ENCODE measurements around the gene PDGFC.

The PDGFC gene

DNA sequence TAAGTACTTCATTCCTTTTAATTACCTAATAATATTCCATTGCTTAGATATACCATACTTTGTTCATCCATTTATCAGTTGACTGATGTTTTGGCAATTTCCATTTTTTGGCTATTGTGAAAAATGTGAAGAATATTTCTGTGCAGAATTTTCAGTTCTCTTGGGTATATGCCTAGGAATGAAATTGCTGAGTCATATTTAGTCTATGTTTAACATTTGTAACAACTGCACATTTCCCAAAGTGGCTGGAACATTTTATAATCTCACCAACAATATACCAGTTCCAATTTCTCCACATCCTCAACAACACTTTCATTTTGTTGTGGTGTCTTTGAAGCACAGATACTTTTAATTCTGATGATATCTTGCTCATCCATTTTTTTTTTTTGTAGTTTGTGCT lies 215.5 kb downstream of the PDGFC start:
- no peak overlapping the region for H3K23ac ChIP-seq (ENCODE audit: low read length)
- H3K27ac ChIP-seq (ENCODE audit: low read depth, low read length) = no peak overlapping the region
- H2BK120ac ChIP-seq (ENCODE audit: low read depth, low read length) = no peak overlapping the region
- no peak overlapping the region for H3K4me3 ChIP-seq (ENCODE audit: low read length)
- H4K5ac ChIP-seq (ENCODE audit: low read length) = no peak overlapping the region
- no peaks in the 10 kb centered on the region for H3K36me3 ChIP-seq (ENCODE audit: control insufficient read depth, insufficient read depth, low read length)
- no peak overlapping the region for H4K8ac ChIP-seq (ENCODE audit: low read depth, low read length)
- H3K4me2 ChIP-seq (ENCODE audit: low read length) = no peak overlapping the region
- H3K79me1 ChIP-seq (ENCODE audit: low read length) = no peaks in the 10 kb centered on the region
- H3K9ac ChIP-seq (ENCODE audit: low read length) = no peak overlapping the region
- H3K4ac ChIP-seq (ENCODE audit: low read depth, low read length) = no peak overlapping the region
- DNase-seq = no peak
- H2BK5ac ChIP-seq (ENCODE audit: low read length) = no peak overlapping the region
- H3K79me2 ChIP-seq (ENCODE audit: control insufficient read depth, insufficient read depth, low read length) = no peaks in the 10 kb centered on the region
- no peak overlapping the region for H2BK15ac ChIP-seq (replicated peaks; ENCODE audit: low read depth)
- H3K18ac ChIP-seq (ENCODE audit: low read length) = no peak overlapping the region
- no peaks in the 10 kb centered on the region for H3K27me3 ChIP-seq (ENCODE audit: insufficient read depth, low read length, poor library complexity)
- H3K4me1 ChIP-seq (ENCODE audit: control insufficient read depth, low read depth, low read length) = no peaks in the 10 kb centered on the region
- no peak overlapping the region for H2AK5ac ChIP-seq (ENCODE audit: low read length)
- H3K56ac ChIP-seq (ENCODE audit: low read length) = no peak overlapping the region

- Histone ChIP-seq H4K5ac (ENCODE audit: low read length) (no peak overlapping the region), H2BK5ac (ENCODE audit: low read length) (no peak overlapping the region), H3K18ac (ENCODE audit: low read length) (no peak overlapping the region), H3K79me1 (ENCODE audit: low read length) (no peaks in the 10 kb centered on the region), H3K9ac (ENCODE audit: low read length) (no peak overlapping the region), H2AK5ac (ENCODE audit: low read length) (no peak overlapping the region), H2BK15ac (replicated peaks; ENCODE audit: low read depth) (no peak overlapping the region), H2BK120ac (ENCODE audit: low read depth, low read length) (no peak overlapping the region), H3K56ac (ENCODE audit: low read length) (no peak overlapping the region), H3K27me3 (ENCODE audit: insufficient read depth, low read length, poor library complexity) (no peaks in the 10 kb centered on the region), H3K36me3 (ENCODE audit: control insufficient read depth, insufficient read depth, low read length) (no peaks in the 10 kb centered on the region), H3K27ac (ENCODE audit: low read depth, low read length) (no peak overlapping the region), H3K4ac (ENCODE audit: low read depth, low read length) (no peak overlapping the region), H3K4me2 (ENCODE audit: low read length) (no peak overlapping the region), H3K79me2 (ENCODE audit: control insufficient read depth, insufficient read depth, low read length) (no peaks in the 10 kb centered on the region), H3K4me1 (ENCODE audit: control insufficient read depth, low read depth, low read length) (no peaks in the 10 kb centered on the region), H3K23ac (ENCODE audit: low read length) (no peak overlapping the region), H4K8ac (ENCODE audit: low read depth, low read length) (no peak overlapping the region), H3K4me3 (ENCODE audit: low read length) (no peak overlapping the region)
- WGBS (ENCODE audit: extremely low coverage, insufficient coverage, low lambda C conversion rate) = no CpG with 5 or more reads among the region's 5 CpGs
- DNase-seq = no peak
Measured at GRCh38 chr4:156754832-156755570, 216.6 kb downstream of the PDGFC start.

DNA sequence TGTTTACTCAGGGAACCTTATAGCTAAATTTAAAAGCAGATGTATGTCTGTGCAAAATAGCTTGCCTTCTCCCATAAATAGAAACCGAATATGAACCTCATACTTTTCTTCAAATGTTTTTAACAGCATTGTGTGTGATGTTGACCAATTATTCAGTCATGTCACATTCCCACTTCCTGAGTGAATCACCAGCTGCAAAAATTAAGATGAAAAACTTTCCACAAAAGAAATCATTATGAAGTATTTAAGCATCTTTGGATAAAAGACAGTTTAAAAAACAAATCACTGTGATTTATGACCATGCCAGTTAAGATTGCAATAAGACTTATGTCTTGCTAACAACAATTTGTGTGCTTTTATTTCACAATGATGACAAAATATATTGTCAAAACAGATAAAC lies 220.1 kb downstream of the PDGFC start:
- no peak overlapping the region for H2BK120ac ChIP-seq (ENCODE audit: low read depth, low read length)
- no peak overlapping the region for H3K23ac ChIP-seq (ENCODE audit: low read length)
- no peak overlapping the region for H2AK5ac ChIP-seq (ENCODE audit: low read length)
- H2BK5ac ChIP-seq (ENCODE audit: low read length) = no peak overlapping the region
- no CpG with 5 or more reads among the region's 1 CpG for WGBS (ENCODE audit: extremely low coverage, insufficient coverage, low lambda C conversion rate)
- no peak overlapping the region for H4K5ac ChIP-seq (ENCODE audit: low read length)
- no peak overlapping the region for H3K4ac ChIP-seq (ENCODE audit: low read depth, low read length)
- H2BK15ac ChIP-seq (replicated peaks; ENCODE audit: low read depth) = no peak overlapping the region
- no peaks in the 10 kb centered on the region for H3K27me3 ChIP-seq (ENCODE audit: insufficient read depth, low read length, poor library complexity)
- H3K4me1 ChIP-seq (ENCODE audit: control insufficient read depth, low read depth, low read length) = no peaks in the 10 kb centered on the region
- H3K27ac ChIP-seq (ENCODE audit: low read depth, low read length) = no peak overlapping the region
- no peak overlapping the region for H3K18ac ChIP-seq (ENCODE audit: low read length)
- no peak overlapping the region for H4K8ac ChIP-seq (ENCODE audit: low read depth, low read length)
- no peak overlapping the region for H3K4me2 ChIP-seq (ENCODE audit: low read length)
- H3K9ac ChIP-seq (ENCODE audit: low read length) = no peak overlapping the region
- no peak for DNase-seq
- H3K79me2 ChIP-seq (ENCODE audit: control insufficient read depth, insufficient read depth, low read length) = no peaks in the 10 kb centered on the region
- H3K56ac ChIP-seq (ENCODE audit: low read length) = no peak overlapping the region
- H3K4me3 ChIP-seq (ENCODE audit: low read length) = no peak overlapping the region
- H3K79me1 ChIP-seq (ENCODE audit: low read length) = no peaks in the 10 kb centered on the region
- no peaks in the 10 kb centered on the region for H3K36me3 ChIP-seq (ENCODE audit: control insufficient read depth, insufficient read depth, low read length)

- H3K4me3 ChIP-seq (ENCODE audit: low read length) = no peak overlapping the region
- WGBS (ENCODE audit: extremely low coverage, insufficient coverage, low lambda C conversion rate) = no CpG with 5 or more reads among the region's 5 CpGs
- H3K56ac ChIP-seq (ENCODE audit: low read length) = no peak overlapping the region
- no peak overlapping the region for H3K9ac ChIP-seq (ENCODE audit: low read length)
- no peaks in the 10 kb centered on the region for H3K4me1 ChIP-seq (ENCODE audit: control insufficient read depth, low read depth, low read length)
- no peak overlapping the region for H2AK5ac ChIP-seq (ENCODE audit: low read length)
- no peak overlapping the region for H2BK5ac ChIP-seq (ENCODE audit: low read length)
- DNase-seq = peak; percentile 14
- no peak overlapping the region for H3K23ac ChIP-seq (ENCODE audit: low read length)
- no peak overlapping the region for H2BK120ac ChIP-seq (ENCODE audit: low read depth, low read length)
- no peaks in the 10 kb centered on the region for H3K36me3 ChIP-seq (ENCODE audit: control insufficient read depth, insufficient read depth, low read length)
- no peak overlapping the region for H3K18ac ChIP-seq (ENCODE audit: low read length)
- no peak overlapping the region for H3K27ac ChIP-seq (ENCODE audit: low read depth, low read length)
- no peaks in the 10 kb centered on the region for H3K79me1 ChIP-seq (ENCODE audit: low read length)
- H4K8ac ChIP-seq (ENCODE audit: low read depth, low read length) = no peak overlapping the region
- H3K27me3 ChIP-seq (ENCODE audit: insufficient read depth, low read length, poor library complexity) = no peaks in the 10 kb centered on the region
- no peak overlapping the region for H3K4me2 ChIP-seq (ENCODE audit: low read length)
- no peak overlapping the region for H4K5ac ChIP-seq (ENCODE audit: low read length)
- H3K79me2 ChIP-seq (ENCODE audit: control insufficient read depth, insufficient read depth, low read length) = no peaks in the 10 kb centered on the region
- no peak overlapping the region for H3K4ac ChIP-seq (ENCODE audit: low read depth, low read length)
- H2BK15ac ChIP-seq (replicated peaks; ENCODE audit: low read depth) = no peak overlapping the region
Measured at GRCh38 chr4:156749426-156750403, 221.9 kb downstream of the PDGFC start.

GRCh38 chr4:156746111-156746510 lies 225.5 kb downstream of the PDGFC start:
- no CpG with 5 or more reads among the region's 6 CpGs for WGBS (ENCODE audit: extremely low coverage, insufficient coverage, low lambda C conversion rate)
- no peak overlapping the region for H2BK120ac ChIP-seq (ENCODE audit: low read depth, low read length)
- H3K9ac ChIP-seq (ENCODE audit: low read length) = no peak overlapping the region
- no peaks in the 10 kb centered on the region for H3K79me1 ChIP-seq (ENCODE audit: low read length)
- H4K8ac ChIP-seq (ENCODE audit: low read depth, low read length) = no peak overlapping the region
- DNase-seq = no peak
- H2BK15ac ChIP-seq (replicated peaks; ENCODE audit: low read depth) = no peak overlapping the region
- no peak overlapping the region for H2AK5ac ChIP-seq (ENCODE audit: low read length)
- no peak overlapping the region for H4K5ac ChIP-seq (ENCODE audit: low read length)
- H3K27ac ChIP-seq (ENCODE audit: low read depth, low read length) = no peak overlapping the region
- no peak overlapping the region for H3K4me2 ChIP-seq (ENCODE audit: low read length)
- H2BK5ac ChIP-seq (ENCODE audit: low read length) = no peak overlapping the region
- no peaks in the 10 kb centered on the region for H3K27me3 ChIP-seq (ENCODE audit: insufficient read depth, low read length, poor library complexity)
- no peaks in the 10 kb centered on the region for H3K4me1 ChIP-seq (ENCODE audit: control insufficient read depth, low read depth, low read length)
- no peak overlapping the region for H3K23ac ChIP-seq (ENCODE audit: low read length)
- no peak overlapping the region for H3K4ac ChIP-seq (ENCODE audit: low read depth, low read length)
- no peaks in the 10 kb centered on the region for H3K79me2 ChIP-seq (ENCODE audit: control insufficient read depth, insufficient read depth, low read length)
- H3K56ac ChIP-seq (ENCODE audit: low read length) = no peak overlapping the region
- H3K4me3 ChIP-seq (ENCODE audit: low read length) = no peak overlapping the region
- no peak overlapping the region for H3K18ac ChIP-seq (ENCODE audit: low read length)
- H3K36me3 ChIP-seq (ENCODE audit: control insufficient read depth, insufficient read depth, low read length) = no peaks in the 10 kb centered on the region
